WTC11 (cell line): Measurements from ENCODE around the gene R3HCC1L.

Source experiments
- ATF6 ChIP-seq: sonication (generic); formaldehyde crosslinking; IDR thresholded peaks from 2 replicates; pipeline ENCODE4 v1.8.1; 2023; ENCODE audit warnings: mild to moderate bottlenecking, missing genetic modification reagents
- CBFB ChIP-seq: sonication (generic); formaldehyde crosslinking; IDR thresholded peaks from 2 replicates; pipeline ENCODE4 v1.8.1; 2022; ENCODE audit warnings: mild to moderate bottlenecking, low read depth, missing genetic modification reagents
- CREM ChIP-seq: sonication (generic); formaldehyde crosslinking; IDR thresholded peaks from 2 replicates; pipeline ENCODE4 v1.8.1; 2022; ENCODE audit warnings: mild to moderate bottlenecking, missing genetic modification reagents, moderate library complexity
- CTCF ChIP-seq: fragments of 200-600 bp; IDR thresholded peaks from 2 replicates; pipeline ENCODE4 v1.8.0; 2022; ENCODE audit warnings: antibody characterized with exemption
- MXD4 ChIP-seq: fragments of 250-450 bp; sonication (Bioruptor Pico); IDR thresholded peaks from 2 replicates; pipeline ENCODE4 v1.8.0; 2021; ENCODE audit warnings: mild to moderate bottlenecking, moderate library complexity, borderline replicate concordance
- NR1H2 ChIP-seq: sonication (generic); formaldehyde crosslinking; IDR thresholded peaks from 2 replicates; pipeline ENCODE4 v1.9.0; 2021; ENCODE audit warnings: mild to moderate bottlenecking, moderate library complexity, missing genetic modification reagents
- TP53 ChIP-seq: sonication (generic); formaldehyde crosslinking; IDR thresholded peaks from 2 replicates; pipeline ENCODE4 v1.8.1; 2023; ENCODE audit warnings: mild to moderate bottlenecking, missing genetic modification reagents
- USF1 ChIP-seq: sonication (generic); formaldehyde crosslinking; IDR thresholded peaks from 2 replicates; pipeline ENCODE4 v1.8.0; 2022; ENCODE audit warnings: mild to moderate bottlenecking, missing genetic modification reagents
- USF2 ChIP-seq: sonication (generic); formaldehyde crosslinking; IDR thresholded peaks from 2 replicates; pipeline ENCODE4 v1.8.1; 2023; ENCODE audit warnings: mild to moderate bottlenecking, missing genetic modification reagents, moderate library complexity
- ZNF425 ChIP-seq: fragments of 250-450 bp; sonication (Bioruptor Pico); conservative IDR thresholded peaks from 2 replicates; pipeline ENCODE4 v1.9.0; 2021; ENCODE audit warnings: mild to moderate bottlenecking

- TF ChIP-seq ZNF425 (no peak), USF2 (no peak), CTCF (no peak), TP53 (CRISPR knock-in tag) (no peak), USF1 (CRISPR knock-in tag) (no peak), CREM (CRISPR knock-in tag) (no peak), MXD4 (no peak), CBFB (no peak), ATF6 (CRISPR knock-in tag) (no peak), NR1H2 (CRISPR knock-in tag) (no peak)
These were observed 127.2 kb downstream of the R3HCC1L start for GRCh38 chr10:98261436-98262277.
